ENCODE results near the gene CTNNBL1. TPM values are rescaled to one million over a fixed set of nuclear protein-coding genes. Genes with fewer than 3 reads are reported as not detected.

Gene CTNNBL1
- total and polyA plus RNA-seq, 2 experiments from 2014 or later: 36.3 to 68.7 TPM

DNA sequence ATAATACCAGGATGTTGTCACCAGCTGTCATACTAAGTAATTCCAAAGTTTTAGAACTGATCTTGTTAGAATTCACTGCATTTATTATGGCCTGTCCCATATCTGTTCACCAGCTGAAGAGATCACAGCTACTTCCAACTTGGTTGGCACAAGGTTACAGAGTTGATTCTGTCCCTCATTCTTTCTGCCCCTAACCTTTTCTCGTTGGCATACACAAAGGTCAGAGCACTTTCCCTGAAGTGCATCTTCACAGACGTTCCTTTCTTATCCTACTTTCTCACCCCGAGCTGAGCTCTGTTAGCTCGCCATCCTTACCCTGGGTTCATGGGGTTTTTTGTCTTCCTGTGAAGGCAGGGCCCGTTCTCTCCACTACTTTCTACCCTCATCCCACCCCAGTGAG is 143.1 kb downstream of the CTNNBL1 start (continued):
- TF ChIP-seq REST (IDR thresholded peaks at IDR 0.05; ENCODE audit: unreplicated experiment) (no peak), ZNF331 (CRISPR knock-in tag; IDR thresholded peaks at IDR 0.05; ENCODE audit: low read depth) (no peak), CREB1 (CRISPR knock-in tag; IDR thresholded peaks at IDR 0.05; ENCODE audit: low read depth) (no peak)

GRCh38 chr20:37837924-37838323 is 144.1 kb downstream of the CTNNBL1 start:
- no peak overlapping the region for H3K27ac Mint-ChIP-seq
- Histone ChIP-seq H4K20me1 (replicated peaks; ENCODE audit: insufficient read depth) (peaks cover 4% of the 10 kb centered on the region; the same call in 1 of the 2 replicates), H3K4me2 (no peak overlapping the region), H3F3A (replicated peaks; ENCODE audit: low read depth) (no peaks in the 10 kb centered on the region), H3K27ac (ENCODE audit: low read depth) (no peak overlapping the region), H2AFZ (no peak overlapping the region), H3K4me1 (ENCODE audit: insufficient read depth) (no peaks in the 10 kb centered on the region), H3K36me3 (ENCODE audit: insufficient read depth) (0 out of 2 replicates have a peak, but pooled peaks cover 5% of the 10 kb centered on the region), H3K79me2 (replicated peaks; ENCODE audit: insufficient read depth) (no peaks in the 10 kb centered on the region), H3K9me2 (ENCODE audit: insufficient read depth) (no peaks in the 10 kb centered on the region), H3K27me3 (ENCODE audit: insufficient read depth) (no peaks in the 10 kb centered on the region), H3K4me3 (no peak overlapping the region)
- no peaks in the 10 kb centered on the region for H3K36me3 Mint-ChIP-seq (ENCODE audit: low read depth)
- H3K4me1 Mint-ChIP-seq: peaks cover 15% of the 10 kb centered on the region; the same call in 2 of the 3 replicates
- no peaks in the 10 kb centered on the region for H3K9me3 Mint-ChIP-seq
- DNase-seq (ENCODE audit: low spot score) (no peak), ATAC-seq (no peak)
- no peaks in the 10 kb centered on the region for H3K27me3 Mint-ChIP-seq (ENCODE audit: insufficient read depth, low read depth, poor library complexity)
- no peak for TF ChIP-seq EZH2phosphoT487 (IDR thresholded peaks at IDR 0.05; ENCODE audit: unreplicated experiment)
- H3K4me3 Mint-ChIP-seq: no peak overlapping the region

DNA sequence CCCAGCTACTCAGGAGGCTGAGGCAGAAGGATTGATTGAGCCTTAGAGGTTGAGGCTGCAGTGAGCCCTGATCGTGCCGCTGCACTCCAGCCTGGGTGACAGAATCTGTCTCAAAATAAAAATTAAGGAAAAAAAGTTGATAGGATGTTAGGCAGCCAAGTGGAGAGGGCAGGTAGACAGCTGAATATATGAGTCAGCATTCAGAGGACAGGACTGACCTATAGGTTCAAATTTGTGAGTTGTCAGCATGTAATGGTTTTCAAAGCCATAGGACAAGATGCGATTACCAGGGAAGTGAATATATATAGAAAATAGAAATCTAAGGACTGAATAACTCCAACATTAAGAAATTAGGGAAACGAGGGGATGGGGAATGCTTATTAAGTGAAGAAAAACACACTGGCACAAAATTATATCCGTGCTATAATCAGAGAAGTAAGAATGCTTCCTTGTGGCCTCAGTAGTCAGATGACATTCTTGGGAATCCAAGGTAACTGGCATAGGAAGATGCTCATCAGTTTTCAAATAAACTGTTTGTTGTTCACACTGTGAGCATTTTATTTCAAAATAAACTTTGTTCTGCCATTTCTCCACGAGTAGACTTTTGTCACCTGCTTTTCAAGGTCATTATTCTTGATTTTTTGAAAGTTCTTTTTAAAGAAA is 145.1 kb downstream of the CTNNBL1 start:
- ATAC-seq: no peak
- no peak overlapping the region for H3K27ac Mint-ChIP-seq
- TF ChIP-seq POLR2AphosphoS5 (IDR thresholded peaks at IDR 0.05; ENCODE audit: low read depth) (no peak), CREB1 (CRISPR knock-in tag; IDR thresholded peaks at IDR 0.05; ENCODE audit: low read depth) (no peak), EZH2phosphoT487 (IDR thresholded peaks at IDR 0.05; ENCODE audit: unreplicated experiment) (no peak), REST (IDR thresholded peaks at IDR 0.05; ENCODE audit: unreplicated experiment) (no peak), ZNF114 (CRISPR knock-in tag; IDR thresholded peaks at IDR 0.05) (no peak), NANOG (IDR thresholded peaks at IDR 0.05; ENCODE audit: borderline replicate concordance) (no peak)

More for the DNA sequence above, 145.1 kb downstream of the CTNNBL1 start:
- H3K27ac ChIP-seq (ENCODE audit: low read depth): no peak overlapping the region
- H3K4me2 ChIP-seq: no peak overlapping the region
- no peak overlapping the region for H3K4me3 Mint-ChIP-seq
- no peaks in the 10 kb centered on the region for H3K27me3 ChIP-seq (ENCODE audit: insufficient read depth)
- peaks cover 14% of the 10 kb centered on the region; the same call in 2 of the 3 replicates for H3K4me1 Mint-ChIP-seq
- no peaks in the 10 kb centered on the region for H3K4me1 ChIP-seq (ENCODE audit: insufficient read depth)
- no peaks in the 10 kb centered on the region for H3K36me3 Mint-ChIP-seq (ENCODE audit: low read depth)
- DNase-seq (ENCODE audit: low spot score): no peak
- no peaks in the 10 kb centered on the region for H3K79me2 ChIP-seq (replicated peaks; ENCODE audit: insufficient read depth)
- H3K27me3 Mint-ChIP-seq (ENCODE audit: insufficient read depth, low read depth, poor library complexity): no peaks in the 10 kb centered on the region
- H3K9me2 ChIP-seq (ENCODE audit: insufficient read depth): no peaks in the 10 kb centered on the region
- H3K36me3 ChIP-seq (ENCODE audit: insufficient read depth): 0 out of 2 replicates have a peak, but pooled peaks cover 5% of the 10 kb centered on the region
- H3K9me3 Mint-ChIP-seq: no peaks in the 10 kb centered on the region
- H4K20me1 ChIP-seq (replicated peaks; ENCODE audit: insufficient read depth): peaks cover 4% of the 10 kb centered on the region; the same call in 1 of the 2 replicates
- H3F3A ChIP-seq (replicated peaks; ENCODE audit: low read depth): no peaks in the 10 kb centered on the region
- H3K4me3 ChIP-seq: no peak overlapping the region
- no peak overlapping the region for H2AFZ ChIP-seq

Data from GM23338 (cell line).